GM06990 (cell line): ENCODE measurements around the gene SLC2A1.
A peak's percentile ranks its signal among the peaks of the same experiment; 100 is the strongest.

Source experiments
- DNase-seq: peaks from one replicate; pipeline ENCODE4 v3.0.0-alpha.2; 2011; ENCODE audit not compliant: insufficient read length; ENCODE audit errors: extremely low read depth
- H3K27me3 ChIP-seq: replicated peaks from 2 replicates; pipeline ENCODE4 v1.6.0; 2011; ENCODE audit warnings: low read length; ENCODE audit not compliant: control insufficient read depth, insufficient read depth
- H3K36me3 ChIP-seq: 2 replicates; pipeline ENCODE4 v1.5.1; 2011; ENCODE audit warnings: low read length; ENCODE audit not compliant: control insufficient read depth, insufficient read depth
- H3K4me3 ChIP-seq: replicated peaks from 2 replicates; pipeline ENCODE4 v1.5.1; 2011; ENCODE audit warnings: low read depth, mild to moderate bottlenecking, control low read depth, low read length
- CTCF ChIP-seq: IDR thresholded peaks from 2 replicates; pipeline ENCODE4 v1.5.1; 2011; ENCODE audit warnings: low read length, control low read depth, mild to moderate bottlenecking, inconsistent platforms; ENCODE audit not compliant: insufficient read depth, poor library complexity, severe bottlenecking

Gene SLC2A1

GRCh38 chr1:42936309-42937078 lies 22.2 kb downstream of the SLC2A1 start:
- Histone ChIP-seq H3K27me3 (no peaks in the 10 kb centered on the region), H3K4me3 (no peak overlapping the region), H3K36me3 (peaks cover 21% of the 10 kb centered on the region)
- no peak for DNase-seq
- TF ChIP-seq CTCF: no peak

- no peak for TF ChIP-seq CTCF
- no peak for DNase-seq
- no peaks in the 10 kb centered on the region for H3K27me3 ChIP-seq
- H3K4me3 ChIP-seq: no peak overlapping the region
- peaks cover 20% of the 10 kb centered on the region for H3K36me3 ChIP-seq
These were observed 22.7 kb downstream of the SLC2A1 start for GRCh38 chr1:42935971-42936308.

DNA sequence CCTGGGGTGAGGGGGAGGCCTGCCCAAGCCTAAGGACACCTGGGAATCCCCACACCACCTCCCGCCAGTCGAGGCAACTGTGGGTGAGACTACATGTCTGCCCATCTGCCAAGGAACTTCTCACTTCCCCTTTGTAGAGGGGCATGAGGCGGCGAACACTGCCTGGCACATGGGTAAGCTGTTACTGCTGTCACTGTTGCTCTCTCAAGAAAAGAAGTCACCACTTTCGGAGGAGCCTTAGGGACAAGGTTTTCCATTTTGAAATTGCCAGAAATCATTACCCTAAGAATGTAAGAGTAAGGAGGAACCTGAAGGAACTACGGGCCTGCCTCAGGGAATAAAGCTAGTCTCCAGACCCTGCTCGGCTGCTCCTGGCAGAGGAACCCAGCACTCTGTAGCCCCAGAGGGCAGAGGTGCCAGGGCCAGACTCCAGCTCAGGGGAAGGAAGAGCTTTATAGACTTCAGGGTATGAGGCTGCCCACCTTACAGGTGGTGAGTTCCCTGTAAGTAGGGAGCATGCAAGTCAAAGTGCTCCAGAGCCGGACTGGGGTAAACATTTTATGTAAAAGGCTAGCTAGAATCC lies 23.3 kb downstream of the SLC2A1 start:
- Histone ChIP-seq H3K4me3 (no peak overlapping the region), H3K27me3 (no peaks in the 10 kb centered on the region), H3K36me3 (peaks cover 25% of the 10 kb centered on the region)
- DNase-seq: peak; percentile 53
- no peak for TF ChIP-seq CTCF

DNA sequence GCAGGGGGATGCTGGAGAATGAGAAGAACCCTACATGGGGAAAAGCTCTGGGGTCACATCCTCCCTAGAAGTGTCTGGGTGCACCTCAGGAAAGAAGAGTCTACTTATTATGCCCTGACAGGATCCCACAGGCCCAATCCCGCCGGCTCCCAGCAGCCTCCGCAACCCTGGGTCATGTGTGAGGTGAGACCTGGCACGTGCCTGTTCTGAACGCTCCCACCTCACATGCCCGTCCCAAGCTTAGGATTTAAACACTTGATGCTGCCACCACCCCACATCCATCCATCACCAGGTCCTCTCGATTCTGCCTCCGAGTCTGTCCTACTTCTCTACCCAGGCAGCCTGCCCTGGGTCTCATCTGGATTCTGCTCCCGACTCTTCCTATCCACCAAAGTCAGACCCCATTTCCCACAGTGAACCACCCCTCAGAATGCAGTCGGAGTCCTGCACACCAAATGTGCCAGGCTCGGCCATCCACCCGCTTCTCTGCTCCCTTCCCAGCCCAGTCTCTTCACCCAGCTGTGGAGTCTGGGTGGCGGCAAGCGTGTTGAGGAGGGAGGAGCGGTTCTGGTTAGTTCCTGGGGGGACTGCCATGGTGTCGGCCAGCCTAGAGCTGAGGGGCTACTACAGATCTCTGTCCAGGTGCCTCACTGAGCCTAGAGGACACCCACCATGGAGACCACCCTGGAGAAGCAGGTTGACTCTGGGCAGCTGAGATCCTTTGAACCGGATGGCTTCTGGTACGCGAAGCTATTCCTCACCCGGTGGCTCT lies 23.9 kb downstream of the SLC2A1 start:
- Histone ChIP-seq H3K36me3 (peaks cover 29% of the 10 kb centered on the region), H3K4me3 (no peak overlapping the region), H3K27me3 (no peaks in the 10 kb centered on the region)
- no peak for DNase-seq
- no peak for TF ChIP-seq CTCF

GRCh38 chr1:42933610-42934491 lies 24.8 kb downstream of the SLC2A1 start:
- no peak for DNase-seq
- no peak for TF ChIP-seq CTCF
- Histone ChIP-seq H3K4me3 (no peak overlapping the region), H3K36me3 (peaks cover 36% of the 10 kb centered on the region), H3K27me3 (no peaks in the 10 kb centered on the region)
